Esophagus squamous epithelium (tissue), 5 donors: ENCODE measurements around the gene PARD3B. TPM values are rescaled to one million over a fixed set of nuclear protein-coding genes. Genes with fewer than 3 reads are reported as not detected.

Experiments
- DNase-seq: peaks from one replicate; lab custom pipeline; 2025; lab: John Stamatoyannopoulos, UW
- H3K27ac ChIP-seq, 4 donors: fragments of 200-600 bp; sonication (generic); one replicate each; pipeline ENCODE4 v1.5.1; 2016 to 2019; ENCODE audit warnings: mild to moderate bottlenecking in 1 of 4
- H3K27me3 ChIP-seq, 4 donors: fragments of 200-600 bp; sonication (generic); 1 replicate in 3 of 4; 2 replicates in 1 of 4; pipeline versions ENCODE4 v1.5.1 to v1.6.0; 2017 to 2021; ENCODE audit warnings: antibody characterized with exemption in 1 of 4
- H3K36me3 ChIP-seq, 3 donors: fragments of 200-600 bp; sonication (generic); one replicate each; pipeline ENCODE4 v1.5.1; 2016 to 2019
- H3K4me1 ChIP-seq, 3 donors: fragments of 200-600 bp; sonication (generic); one replicate each; pipeline ENCODE4 v1.5.1; 2017 to 2019
- H3K4me3 ChIP-seq, 4 donors: fragments of 200-600 bp; sonication (generic); 1 replicate in 3 of 4; 2 replicates in 1 of 4; pipeline ENCODE4 v1.5.1; 2016 to 2019; ENCODE audit warnings: mild to moderate bottlenecking in 2 of 4, moderate library complexity in 1 of 4
- H3K9me3 ChIP-seq, 3 donors: fragments of 200-600 bp; sonication (generic); one replicate each; pipeline ENCODE4 v1.5.1; 2016 to 2019
- CTCF ChIP-seq, 6 experiments: fragments of 450-650 bp in 4 of 6; fragments of 200-600 bp in 2 of 6; sonication (generic) in 2 of 6; IDR thresholded peaks; one replicate each; pipeline ENCODE4 v1.5.1; 2016 to 2019; ENCODE audit warnings: antibody characterized with exemption in 6 of 6, mild to moderate bottlenecking in 4 of 6, moderate library complexity in 4 of 6
- POLR2A ChIP-seq, 4 donors: fragments of 450-650 bp; IDR thresholded peaks; one replicate each; pipeline ENCODE4 v1.6.1; 2017; ENCODE audit warnings: antibody characterized with exemption in 4 of 4, mild to moderate bottlenecking in 4 of 4, moderate library complexity in 3 of 4
- WGBS, 2 donors: methylation state at CpG; one replicate each; pipeline ENCODE4 v1.1.5; 2018; 5-methylcytosine and 5-hydroxymethylcytosine counted together
- intact Hi-C: fragments of 100-400 bp; cut with DNase I; formaldehyde crosslinking; loops from one replicate; pipeline ENCODE4 v1.15.0; 2022
- total RNA-seq, 4 donors: library from RNA; depleted of rRNA; stranded (reverse); fragments of >200 nt; gene quantifications; one replicate each; pipeline ENCODE4 v1.1.0, GENCODE V29; 2016
- donor health status: DM: yes; HTN: yes; CAD: no.

Gene PARD3B
- total RNA-seq, 4 donors from 2014 or later: 2.4 to 15.8 (median 4.3) TPM

GRCh38 chr2:204885747-204886146, 340.5 kb downstream of the PARD3B start:
- 62 to 72% methylated on average over 2 of the region's 2 CpGs for WGBS, 2 donors

GRCh38 chr2:204886713-204887112, 341.4 kb downstream of the PARD3B start:
- no peak for DNase-seq
- H3K27ac ChIP-seq: no peak overlapping the region
- H3K27me3 ChIP-seq: no peaks in the 10 kb centered on the region
- intact Hi-C loops: no loop called here
- H3K36me3 ChIP-seq: no peaks in the 10 kb centered on the region
- WGBS, 2 donors: 56 to 75% methylated on average over 1 of the region's 1 CpG
- H3K9me3 ChIP-seq: no peaks in the 10 kb centered on the region
- H3K4me1 ChIP-seq: no peaks in the 10 kb centered on the region
- H3K4me3 ChIP-seq: no peak overlapping the region
- TF ChIP-seq CTCF (IDR thresholded peaks at IDR 0.05) (no peak), POLR2A (IDR thresholded peaks at IDR 0.05) (no peak)

More at GRCh38 chr2:204885747-204886146, 340.5 kb downstream of the PARD3B start:
- Histone ChIP-seq H3K27me3 (no peaks in the 10 kb centered on the region), H3K36me3 (no peaks in the 10 kb centered on the region), H3K9me3 (no peaks in the 10 kb centered on the region), H3K27ac (no peak overlapping the region), H3K4me3 (no peak overlapping the region), H3K4me1 (no peaks in the 10 kb centered on the region)
- intact Hi-C loops: no loop called here
- TF ChIP-seq POLR2A (IDR thresholded peaks at IDR 0.05): no peak
- TF ChIP-seq CTCF (IDR thresholded peaks at IDR 0.05): no peak
- no peak for DNase-seq

GRCh38 chr2:204888222-204888621, 342.9 kb downstream of the PARD3B start:
- H3K27ac ChIP-seq: no peak overlapping the region
- TF ChIP-seq POLR2A (IDR thresholded peaks at IDR 0.05) (no peak), CTCF (IDR thresholded peaks at IDR 0.05) (no peak)
- H3K27me3 ChIP-seq: no peaks in the 10 kb centered on the region
- no peak for DNase-seq
- intact Hi-C loops: no loop called here
- H3K36me3 ChIP-seq: no peaks in the 10 kb centered on the region
- H3K9me3 ChIP-seq: no peaks in the 10 kb centered on the region
- no peak overlapping the region for H3K4me3 ChIP-seq
- H3K4me1 ChIP-seq: no peaks in the 10 kb centered on the region

- Histone ChIP-seq H3K27ac (no peak overlapping the region), H3K27me3 (no peaks in the 10 kb centered on the region), H3K9me3 (no peaks in the 10 kb centered on the region), H3K4me1 (no peaks in the 10 kb centered on the region), H3K36me3 (no peaks in the 10 kb centered on the region), H3K4me3 (no peak overlapping the region)
- TF ChIP-seq CTCF (IDR thresholded peaks at IDR 0.05) (no peak), POLR2A (IDR thresholded peaks at IDR 0.05) (no peak)
- WGBS, 2 donors: 76 to 97% methylated on average over 2 of the region's 2 CpGs
- no peak for DNase-seq
- intact Hi-C loops: no loop called here
These were observed 345.4 kb downstream of the PARD3B start for GRCh38 chr2:204890680-204891079.

GRCh38 chr2:204891739-204892138, 346.5 kb downstream of the PARD3B start:
- TF ChIP-seq POLR2A (IDR thresholded peaks at IDR 0.05): no peak
- no peak for TF ChIP-seq CTCF (IDR thresholded peaks at IDR 0.05)
- DNase-seq: no peak
- 93 to 97% methylated on average over 2 of the region's 2 CpGs for WGBS, 2 donors
- intact Hi-C loops: no loop called here
- no peaks in the 10 kb centered on the region for H3K4me1 ChIP-seq
- no peaks in the 10 kb centered on the region for H3K27me3 ChIP-seq
- no peaks in the 10 kb centered on the region for H3K36me3 ChIP-seq
- H3K4me3 ChIP-seq: no peak overlapping the region
- no peaks in the 10 kb centered on the region for H3K9me3 ChIP-seq
- no peak overlapping the region for H3K27ac ChIP-seq
